ENCODE data around the gene NEK2.

Gene NEK2

GRCh38 chr1:211613951-211614350, 61.5 kb downstream of the NEK2 start:
- H3K9ac ChIP-seq (ENCODE audit: low read depth in 1 of 2, low read length in 2 of 2): no peak overlapping the region
- no peak overlapping the region for H3K4me3 ChIP-seq (ENCODE audit: low read depth in 1 of 2, low read length in 2 of 2)
- no peaks in the 10 kb centered on the region for H3K9me3 ChIP-seq (ENCODE audit: control insufficient read depth in 1 of 2, low read length in 2 of 2)
- no peak overlapping the region for H3K27ac ChIP-seq (ENCODE audit: low read depth, low read length)
- no peaks in the 10 kb centered on the region for H3K36me3 ChIP-seq (ENCODE audit: control insufficient read depth in 1 of 2, insufficient read depth in 2 of 2, low read length in 2 of 2)
- H3K27me3 ChIP-seq (ENCODE audit: control insufficient read depth in 1 of 2, insufficient read depth in 2 of 2, low read length in 2 of 2): no peaks in the 10 kb centered on the region
- H3K4me1 ChIP-seq (ENCODE audit: control insufficient read depth in 1 of 2, insufficient read depth in 2 of 2, low read length in 2 of 2): peaks cover 23 to 30% of the 10 kb centered on the region in 2 donors

- peaks cover 25 to 33% of the 10 kb centered on the region in 2 donors for H3K4me1 ChIP-seq (ENCODE audit: control insufficient read depth in 1 of 2, insufficient read depth in 2 of 2, low read length in 2 of 2)
- no peaks in the 10 kb centered on the region for H3K27me3 ChIP-seq (ENCODE audit: control insufficient read depth in 1 of 2, insufficient read depth in 2 of 2, low read length in 2 of 2)
- H3K36me3 ChIP-seq (ENCODE audit: control insufficient read depth in 1 of 2, insufficient read depth in 2 of 2, low read length in 2 of 2): no peaks in the 10 kb centered on the region
- H3K27ac ChIP-seq (ENCODE audit: low read depth, low read length): peak overlapping the region; percentile 13
- no peak overlapping the region for H3K9ac ChIP-seq (ENCODE audit: low read depth in 1 of 2, low read length in 2 of 2)
- H3K4me3 ChIP-seq (ENCODE audit: low read depth in 1 of 2, low read length in 2 of 2): no peak overlapping the region
- H3K9me3 ChIP-seq (ENCODE audit: control insufficient read depth in 1 of 2, low read length in 2 of 2): no peaks in the 10 kb centered on the region
Observed at GRCh38 chr1:211613108-211613947, 62.1 kb downstream of the NEK2 start.

- Histone ChIP-seq H3K36me3 (ENCODE audit: control insufficient read depth in 1 of 2, insufficient read depth in 2 of 2, low read length in 2 of 2) (no peaks in the 10 kb centered on the region), H3K9me3 (ENCODE audit: control insufficient read depth in 1 of 2, low read length in 2 of 2) (no peaks in the 10 kb centered on the region), H3K4me1 (ENCODE audit: control insufficient read depth in 1 of 2, insufficient read depth in 2 of 2, low read length in 2 of 2) (peaks cover 28 to 38% of the 10 kb centered on the region in 2 donors), H3K9ac (ENCODE audit: low read depth in 1 of 2, low read length in 2 of 2) (no peak overlapping the region), H3K4me3 (ENCODE audit: low read depth in 1 of 2, low read length in 2 of 2) (no peak overlapping the region), H3K27ac (ENCODE audit: low read depth, low read length) (no peak overlapping the region), H3K27me3 (ENCODE audit: control insufficient read depth in 1 of 2, insufficient read depth in 2 of 2, low read length in 2 of 2) (no peaks in the 10 kb centered on the region)
Observed at GRCh38 chr1:211612786-211613107, 62.7 kb downstream of the NEK2 start.

Measured in duodenal mucosa (tissue), 2 donors.